HG02588 (cell line): ENCODE data around the gene THBS1.

Experiments
- ATAC-seq: cut with Tn5 transposase; IDR thresholded peaks from one replicate; pipeline ENCODE4 v1.9.1; 2021; ENCODE audit warnings: mild to moderate bottlenecking, moderate library complexity; ENCODE audit not compliant: unreplicated experiment

The THBS1 gene

GRCh38 chr15:39629371-39629770 is 48.5 kb downstream of the THBS1 start:
- ATAC-seq: no peak

GRCh38 chr15:39629906-39630305 is 49.0 kb downstream of the THBS1 start:
- no peak for ATAC-seq

- no peak for ATAC-seq
Measured at GRCh38 chr15:39631357-39631756, 50.5 kb downstream of the THBS1 start.

- no peak for ATAC-seq
Measured at GRCh38 chr15:39638041-39638440, 57.2 kb downstream of the THBS1 start.

GRCh38 chr15:39639037-39639436 is 58.2 kb downstream of the THBS1 start:
- no peak for ATAC-seq

- ATAC-seq: no peak
Measured at GRCh38 chr15:39640665-39641064, 59.8 kb downstream of the THBS1 start.

DNA sequence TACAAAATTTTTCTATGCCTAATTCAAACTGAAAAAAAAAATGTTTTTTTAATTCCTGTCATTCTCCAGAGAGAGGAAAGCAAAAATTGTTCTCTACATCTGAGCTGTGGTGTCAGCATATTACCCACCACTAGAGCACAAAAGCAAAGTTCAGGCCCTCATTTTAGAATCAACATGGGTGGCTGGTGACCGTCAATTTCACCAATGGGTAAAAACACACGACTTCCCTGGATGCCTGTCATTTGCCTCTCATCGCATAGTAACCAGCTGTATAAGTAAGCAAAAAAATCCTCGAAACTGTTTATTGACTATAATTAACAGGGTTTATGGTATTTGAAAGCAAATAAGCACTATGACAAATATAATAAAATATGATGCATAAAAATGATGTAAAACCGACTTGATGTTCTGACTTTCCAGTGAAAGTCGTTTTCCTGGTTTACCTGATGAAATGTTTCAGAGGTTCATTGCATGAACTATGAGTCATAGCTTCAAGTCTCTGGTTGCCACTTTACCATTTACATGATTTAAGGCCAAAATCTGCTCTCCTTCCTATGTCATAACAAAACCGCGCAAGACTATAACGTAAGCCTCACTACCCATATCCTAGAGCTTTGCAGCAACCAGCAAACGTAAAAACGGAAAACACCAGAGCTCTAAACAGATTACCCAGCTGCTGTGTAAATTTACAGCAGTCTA is 60.5 kb downstream of the THBS1 start:
- ATAC-seq: no peak

DNA sequence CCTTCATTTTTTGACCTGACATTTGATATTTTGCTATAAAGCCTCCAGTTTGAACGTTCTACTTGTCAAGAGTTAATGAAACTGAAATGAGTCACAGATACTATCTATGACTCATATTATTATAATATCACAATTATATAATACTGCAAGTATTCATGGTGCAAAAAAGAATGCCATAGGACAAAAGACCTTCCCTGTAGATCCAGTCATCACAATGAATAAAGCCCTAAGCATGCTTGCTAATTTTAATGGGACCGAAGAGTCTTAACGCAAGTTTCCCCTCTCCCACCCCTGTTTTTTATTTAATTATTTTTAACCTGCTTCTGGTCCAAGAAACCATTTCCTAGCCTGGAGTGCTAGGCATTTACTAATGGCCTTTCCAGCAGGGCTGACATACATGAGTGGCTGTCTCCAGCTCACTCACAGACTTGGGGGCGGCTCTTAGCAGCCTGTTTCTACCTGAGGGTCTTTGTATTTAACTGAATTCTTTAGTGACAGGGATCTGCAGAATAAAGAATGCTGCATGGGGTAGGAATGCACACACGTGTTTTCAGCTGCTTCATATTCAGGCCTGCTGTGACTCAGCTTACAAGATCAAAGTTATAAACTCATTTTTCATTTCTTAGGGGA is 61.2 kb downstream of the THBS1 start:
- no peak for ATAC-seq

DNA sequence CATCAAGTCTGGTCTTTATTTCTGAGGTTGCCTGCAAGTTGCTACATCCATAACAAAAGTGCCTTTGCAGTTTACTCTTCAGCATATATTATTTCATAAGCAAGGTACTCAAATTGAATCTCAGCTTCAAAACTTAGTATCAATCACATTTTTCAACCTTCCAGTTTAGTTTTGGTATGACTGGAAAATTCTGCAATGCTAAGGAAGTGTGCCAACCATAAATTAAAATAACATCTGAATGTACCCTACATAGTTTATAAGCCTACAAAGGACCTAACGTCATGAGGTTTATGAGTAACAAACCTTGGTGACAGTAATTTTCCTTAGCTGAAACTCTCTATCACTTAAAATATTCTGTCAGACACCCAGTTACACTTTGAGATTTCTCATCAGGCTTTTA is 62.8 kb downstream of the THBS1 start:
- no peak for ATAC-seq

DNA sequence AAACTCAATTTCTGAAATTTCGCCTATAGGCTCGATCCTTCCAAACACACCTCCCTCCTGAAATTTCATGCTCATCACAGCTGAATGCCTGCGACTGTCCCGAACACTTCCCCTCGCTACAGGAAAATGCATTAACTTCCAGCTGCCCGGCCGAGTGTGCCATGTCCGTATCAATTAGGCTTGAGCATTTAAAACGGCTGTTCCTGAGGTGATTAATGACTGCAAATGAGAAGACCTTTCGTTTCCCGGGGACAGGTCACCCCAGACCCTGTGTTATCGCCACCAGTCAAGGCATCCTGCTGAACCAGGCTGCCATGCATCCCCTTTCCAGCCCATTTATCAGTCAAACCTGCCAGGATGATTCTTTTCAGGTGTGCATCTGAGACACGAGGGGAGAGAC is 63.3 kb downstream of the THBS1 start:
- ATAC-seq: no peak

DNA sequence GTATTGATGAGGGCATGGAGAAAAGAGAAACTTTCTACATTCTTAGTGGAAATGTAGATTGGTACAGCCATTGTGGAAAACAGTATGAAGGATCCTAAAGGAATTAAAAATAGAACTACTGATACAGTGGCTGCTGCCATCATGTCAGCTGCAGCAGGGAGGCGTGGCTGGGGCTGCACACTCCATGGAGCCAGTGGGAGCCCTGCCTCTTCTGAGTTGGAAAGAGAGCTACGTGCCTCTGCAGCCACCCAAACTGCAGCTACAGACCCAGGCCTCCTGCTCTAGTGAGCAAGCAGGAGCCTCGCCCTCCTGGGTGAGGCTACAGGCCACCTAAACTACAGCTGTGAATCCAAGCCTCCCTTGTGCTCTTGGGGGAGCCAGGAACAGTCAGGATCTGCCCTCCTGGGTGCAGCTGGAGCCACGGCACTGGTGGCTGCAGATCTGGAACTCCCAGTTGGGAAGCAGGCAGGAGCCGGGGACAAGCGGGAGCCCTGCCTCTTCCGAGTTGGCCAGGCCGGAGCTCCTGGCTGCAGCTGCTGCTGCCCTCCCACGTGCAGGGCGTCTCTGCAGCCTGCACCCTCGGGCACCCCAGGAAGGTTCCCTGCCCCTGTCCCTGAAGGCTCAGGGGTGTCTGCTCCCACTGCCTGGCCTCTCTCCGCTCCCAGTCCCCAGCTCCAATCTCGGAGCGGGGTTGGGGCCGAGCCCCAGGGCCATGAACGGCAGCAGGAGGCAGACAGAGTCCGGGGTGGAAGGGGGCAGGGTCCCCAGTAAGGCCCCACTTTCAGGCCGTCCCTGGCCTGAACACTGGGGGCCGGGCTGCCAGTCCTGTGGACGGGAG is 64.5 kb downstream of the THBS1 start:
- ATAC-seq: no peak

GRCh38 chr15:39645976-39646257 is 65.0 kb downstream of the THBS1 start:
- ATAC-seq: no peak

DNA sequence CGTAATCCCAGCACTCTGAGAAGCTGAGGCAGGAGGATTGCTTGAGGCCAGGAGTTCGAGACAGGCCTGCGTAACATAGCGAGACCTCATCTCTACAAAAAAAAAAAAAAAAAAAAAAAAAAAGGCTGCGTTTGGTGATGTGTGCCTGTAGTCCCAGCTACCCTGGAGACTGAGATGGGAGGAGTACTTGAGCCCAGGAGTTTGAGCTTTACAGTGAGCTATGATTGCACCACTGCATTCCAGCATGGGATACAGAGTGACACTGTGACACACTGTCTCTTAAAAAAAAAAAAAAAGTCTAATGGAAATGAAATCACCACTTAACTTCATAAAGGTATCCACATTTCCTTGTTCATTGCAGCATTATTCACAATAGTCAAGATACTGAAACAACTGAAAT is 65.5 kb downstream of the THBS1 start:
- ATAC-seq: no peak
